Stimulated activated CD4-positive, alpha-beta T cell treated with anti-CD3 and anti-CD28 coated beads, Interleukin-1b, Interleukin-23, amount 100 ng/mL, for 1 hour (primary cell): ENCODE results near the gene CTIF.
"Not testable (repeated sequence)": the region's sequence is repeated elsewhere in the genome, so short reads cannot be mapped to it uniquely, and the experiment has no call there.

Source experiments
- DNase-seq, 2 donors: peaks; one replicate each; pipeline ENCODE4 v3.0.0-alpha.2; 2020; ENCODE audit warnings: low read depth in 2 of 2

The CTIF gene

GRCh38 chr18:48868468-48869466, 329.9 kb downstream of the CTIF start:
- DNase-seq = no peak

- no peak for DNase-seq
Measured at GRCh38 chr18:48869591-48869990, 330.8 kb downstream of the CTIF start.

- not testable (repeated sequence) for DNase-seq
Measured at GRCh38 chr18:48870926-48871325, 332.1 kb downstream of the CTIF start.

- no peak for DNase-seq
Measured at GRCh38 chr18:48871391-48872166, 332.7 kb downstream of the CTIF start.

GRCh38 chr18:48872234-48873145, 333.7 kb downstream of the CTIF start:
- no peak for DNase-seq

- DNase-seq = no peak
Measured at GRCh38 chr18:48874233-48874632, 335.4 kb downstream of the CTIF start.

GRCh38 chr18:48874701-48875162, 335.9 kb downstream of the CTIF start:
- DNase-seq = no peak

- no peak for DNase-seq
Measured at GRCh38 chr18:48875314-48875941, 336.6 kb downstream of the CTIF start.

- no peak for DNase-seq
Measured at GRCh38 chr18:48875942-48876511, 337.2 kb downstream of the CTIF start.

GRCh38 chr18:48876590-48876989, 337.8 kb downstream of the CTIF start:
- DNase-seq = no peak

- DNase-seq = no peak
Measured at GRCh38 chr18:48877941-48878340, 339.1 kb downstream of the CTIF start.

GRCh38 chr18:48878471-48878870, 339.6 kb downstream of the CTIF start:
- no peak for DNase-seq

GRCh38 chr18:48879008-48879431, 340.2 kb downstream of the CTIF start:
- no peak for DNase-seq

- DNase-seq = no peak
Measured at GRCh38 chr18:48880931-48881330, 342.1 kb downstream of the CTIF start.

- DNase-seq = no peak
Measured at GRCh38 chr18:48882379-48882778, 343.5 kb downstream of the CTIF start.

- DNase-seq = no peak
Measured at GRCh38 chr18:48884306-48884705, 345.5 kb downstream of the CTIF start.

GRCh38 chr18:48884771-48885170, 345.9 kb downstream of the CTIF start:
- no peak for DNase-seq

- no peak for DNase-seq
Measured at GRCh38 chr18:48885266-48885923, 346.6 kb downstream of the CTIF start.

- DNase-seq = no peak
Measured at GRCh38 chr18:48885924-48886400, 347.1 kb downstream of the CTIF start.
